ENCODE data around the gene KIF26A. TPM values are rescaled to one million over a fixed set of nuclear protein-coding genes. Genes with fewer than 3 reads are reported as not detected.

KIF26A gene
- total RNA-seq, 4 donors from 2014 or later, result 0.59 to 3.3 (median 1.5) TPM

- ATAC-seq (no peak), DNase-seq (no peak)
- Histone ChIP-seq H3K27me3 (peaks cover 0 to 16% (median 8%) of the 10 kb centered on the region in 3 donors), H3K36me3 (no peaks in the 10 kb centered on the region), H3K4me1 (no peaks in the 10 kb centered on the region), H3K27ac (no peak overlapping the region), H3K4me3 (no peak overlapping the region), H3K9me3 (no peaks in the 10 kb centered on the region)
- TF ChIP-seq CTCF (IDR thresholded peaks at IDR 0.05 in 4 of 5, conservative IDR thresholded peaks at IDR 0.05 in 1 of 5), result no peak
- in situ Hi-C loops (cut with MboI; ENCODE audit: low sequenced_read_pairs in 4 of 4), result no loop called here
- intact Hi-C loops (cut with DNase I; ENCODE audit: low total_unique reads), result no loop called here
Observed at GRCh38 chr14:104186575-104186974, 48.2 kb downstream of the KIF26A start.

- Histone ChIP-seq H3K9me3 (no peaks in the 10 kb centered on the region), H3K27ac (no peak overlapping the region), H3K27me3 (peaks cover 0 to 16% (median 8%) of the 10 kb centered on the region in 3 donors), H3K4me3 (no peak overlapping the region), H3K36me3 (no peaks in the 10 kb centered on the region), H3K4me1 (no peaks in the 10 kb centered on the region)
- TF ChIP-seq POLR2A (IDR thresholded peaks at IDR 0.05) (no peak), CTCF (IDR thresholded peaks at IDR 0.05 in 4 of 5, conservative IDR thresholded peaks at IDR 0.05 in 1 of 5) (no peak)
- intact Hi-C loops (cut with DNase I; ENCODE audit: low total_unique reads) (no loop called here), in situ Hi-C loops (cut with MboI; ENCODE audit: low sequenced_read_pairs in 4 of 4) (no loop called here)
- no peak for DNase-seq
- no peak for ATAC-seq
Observed at GRCh38 chr14:104187121-104187889, 48.9 kb downstream of the KIF26A start.

- Histone ChIP-seq H3K4me1 (no peaks in the 10 kb centered on the region), H3K27me3 (peaks cover 0 to 16% (median 8%) of the 10 kb centered on the region in 3 donors), H3K27ac (no peak overlapping the region), H3K9me3 (no peaks in the 10 kb centered on the region), H3K36me3 (no peaks in the 10 kb centered on the region), H3K4me3 (no peak overlapping the region)
- DNase-seq (no peak), ATAC-seq (no peak)
- intact Hi-C loops (cut with DNase I; ENCODE audit: low total_unique reads), result no loop called here
- TF ChIP-seq CTCF (IDR thresholded peaks at IDR 0.05 in 4 of 5, conservative IDR thresholded peaks at IDR 0.05 in 1 of 5), result no peak
- no peak for TF ChIP-seq POLR2A (IDR thresholded peaks at IDR 0.05)
- in situ Hi-C loops (cut with MboI; ENCODE audit: low sequenced_read_pairs in 4 of 4), result no loop called here
Observed at GRCh38 chr14:104187931-104188726, 49.7 kb downstream of the KIF26A start.

GRCh38 chr14:104188727-104189400, 50.5 kb downstream of the KIF26A start:
- in situ Hi-C loops (cut with MboI; ENCODE audit: low sequenced_read_pairs in 4 of 4), result no loop called here
- no peak overlapping the region for H3K27ac ChIP-seq
- H3K27me3 ChIP-seq, result peaks cover 0 to 16% (median 8%) of the 10 kb centered on the region in 3 donors
- no peaks in the 10 kb centered on the region for H3K9me3 ChIP-seq
- TF ChIP-seq POLR2A (IDR thresholded peaks at IDR 0.05), result no peak
- TF ChIP-seq CTCF (IDR thresholded peaks at IDR 0.05 in 4 of 5, conservative IDR thresholded peaks at IDR 0.05 in 1 of 5), result no peak
- H3K4me1 ChIP-seq, result no peaks in the 10 kb centered on the region
- no peak overlapping the region for H3K4me3 ChIP-seq
- DNase-seq (no peak), ATAC-seq (no peak)
- intact Hi-C loops (cut with DNase I; ENCODE audit: low total_unique reads), result no loop called here
- H3K36me3 ChIP-seq, result no peaks in the 10 kb centered on the region
